GM21723 (cell line): ENCODE results near the gene OR10Z1.

Experiments
- ATAC-seq: cut with Tn5 transposase; IDR thresholded peaks from one replicate; pipeline ENCODE4 v1.9.1; 2021; ENCODE audit warnings: mild to moderate bottlenecking, moderate library complexity; ENCODE audit not compliant: unreplicated experiment

The OR10Z1 gene, protein sequence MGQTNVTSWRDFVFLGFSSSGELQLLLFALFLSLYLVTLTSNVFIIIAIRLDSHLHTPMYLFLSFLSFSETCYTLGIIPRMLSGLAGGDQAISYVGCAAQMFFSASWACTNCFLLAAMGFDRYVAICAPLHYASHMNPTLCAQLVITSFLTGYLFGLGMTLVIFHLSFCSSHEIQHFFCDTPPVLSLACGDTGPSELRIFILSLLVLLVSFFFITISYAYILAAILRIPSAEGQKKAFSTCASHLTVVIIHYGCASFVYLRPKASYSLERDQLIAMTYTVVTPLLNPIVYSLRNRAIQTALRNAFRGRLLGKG

GRCh38 chr1:158604968-158605367 is at the start of gene OR10Z1:
OR10Z1 (plus strand) TSS chr1:158605268; CDS start chr1:158606439, 1,171 bp downstream.
- ATAC-seq: no peak

DNA sequence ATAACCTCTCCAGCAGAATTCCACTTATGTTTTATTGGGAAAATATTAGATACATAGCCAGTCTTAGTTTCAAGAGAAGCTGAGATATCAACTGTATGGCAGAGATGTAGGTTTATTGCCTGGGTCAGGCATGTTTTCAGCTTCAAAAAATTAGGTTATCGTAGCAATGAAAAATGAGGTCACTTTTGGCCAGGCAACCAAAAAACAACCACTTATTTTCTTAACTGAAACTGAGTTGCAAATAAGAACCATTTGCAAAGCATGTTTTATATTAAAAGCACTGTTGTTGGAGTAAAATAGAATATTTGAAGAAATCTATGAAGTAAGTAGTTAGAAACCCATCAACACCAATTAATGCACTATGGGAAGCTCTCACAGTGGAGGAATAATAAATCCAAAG is 45.4 kb upstream of the OR10Z1 start:
- no peak for ATAC-seq

- ATAC-seq: no peak
These were observed 41.2 kb upstream of the OR10Z1 start for GRCh38 chr1:158563853-158564252.

GRCh38 chr1:158564608-158565007 is 40.5 kb upstream of the OR10Z1 start:
- no peak for ATAC-seq

DNA sequence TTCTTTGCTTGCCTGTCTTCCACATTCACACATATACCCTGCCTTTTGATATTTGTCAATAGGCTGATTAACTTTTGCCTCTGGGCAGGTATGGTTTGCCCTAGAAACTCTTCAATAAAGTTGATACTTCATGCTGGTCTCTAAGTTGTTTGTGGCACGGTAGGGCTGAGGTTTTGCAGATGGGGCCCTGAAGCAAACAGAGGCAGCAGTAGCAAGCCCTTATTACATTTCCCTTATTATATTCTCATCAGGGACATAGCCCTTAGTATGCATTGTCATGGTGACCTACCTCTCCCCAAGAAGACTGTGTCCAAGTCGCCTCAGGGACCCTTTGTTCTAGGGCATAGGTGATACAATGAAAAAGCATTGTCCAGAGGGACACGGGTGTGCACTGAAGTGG is 34.6 kb upstream of the OR10Z1 start, which contains the start of gene OR6P1:
TSS of gene OR6P1 (minus strand) at position 101 of the 400 bp plus-strand sequence. CDS start 6,976 bp downstream, outside the sequence.
- ATAC-seq: no peak

GRCh38 chr1:158572226-158572625 is 32.8 kb upstream of the OR10Z1 start:
- no peak for ATAC-seq

GRCh38 chr1:158577561-158577960 is 27.5 kb upstream of the OR10Z1 start:
- ATAC-seq: no peak

GRCh38 chr1:158579733-158580132 is 25.3 kb upstream of the OR10Z1 start, which contains the start of gene OR10X1:
OR10X1 (minus strand) TSS chr1:158579899; CDS start chr1:158579899, 0 bp downstream.
- no peak for ATAC-seq

DNA sequence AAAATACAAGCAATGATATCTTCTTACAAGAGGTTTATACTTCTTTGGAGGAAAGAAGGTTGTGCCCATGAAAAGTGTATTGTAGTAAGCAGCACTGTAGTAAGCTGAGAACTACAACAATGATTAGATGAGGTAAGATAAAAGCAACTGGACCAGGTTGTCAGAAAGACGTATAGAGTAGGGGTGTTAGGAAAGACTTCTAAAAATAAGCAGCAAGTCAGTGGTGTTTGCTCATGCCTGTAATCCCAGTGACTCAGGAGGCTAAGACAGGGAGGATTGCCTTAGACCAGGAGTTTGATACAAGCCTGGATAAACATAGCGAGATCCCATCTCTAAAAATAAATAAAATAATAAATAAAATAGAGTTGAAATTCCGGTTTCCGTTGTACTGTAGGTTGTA is 21.1 kb upstream of the OR10Z1 start:
- no peak for ATAC-seq

DNA sequence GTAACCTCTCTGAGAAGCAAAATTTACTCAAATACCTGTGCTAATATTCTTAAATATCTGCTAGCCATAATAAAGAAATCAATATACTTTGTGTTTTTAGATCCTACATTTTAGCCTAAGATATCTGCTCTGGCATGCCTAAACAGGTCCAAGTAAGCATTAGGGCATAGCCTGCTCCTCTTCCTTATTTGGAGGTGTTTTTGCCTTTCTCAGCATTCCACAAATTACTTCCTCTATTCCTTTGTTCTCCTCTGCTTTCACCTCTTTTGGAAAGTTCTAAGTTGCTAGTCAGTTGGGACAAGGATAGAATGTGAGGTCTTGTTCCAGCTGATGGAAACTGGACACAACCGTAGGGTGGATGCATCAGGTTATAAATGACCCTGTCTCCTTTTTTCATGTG is 18.1 kb upstream of the OR10Z1 start:
- ATAC-seq: no peak

GRCh38 chr1:158600735-158601134 is 4.3 kb upstream of the OR10Z1 start:
- ATAC-seq: no peak

DNA sequence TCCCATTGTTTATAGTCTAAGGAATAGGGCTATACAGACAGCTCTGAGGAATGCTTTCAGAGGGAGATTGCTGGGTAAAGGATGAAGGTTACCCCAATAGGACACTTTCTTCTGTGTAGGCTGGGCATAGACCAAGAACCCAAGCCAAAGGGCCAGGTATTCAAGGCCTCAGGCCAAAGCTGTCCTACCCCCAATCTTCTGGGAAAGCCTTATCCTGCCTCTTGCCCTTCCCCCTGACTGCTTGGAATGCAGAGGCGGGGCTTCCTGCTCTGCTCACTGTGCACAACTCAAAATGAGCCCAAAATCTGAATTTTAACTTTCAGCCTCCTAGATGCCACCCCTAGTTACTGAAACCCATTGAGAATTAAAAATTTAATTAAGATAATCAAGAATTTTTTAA is 2.2 kb downstream of the OR10Z1 start:
- no peak for ATAC-seq

- no peak for ATAC-seq
These were observed 6.8 kb downstream of the OR10Z1 start for GRCh38 chr1:158611916-158612315.

GRCh38 chr1:158613764-158614163 is 8.7 kb downstream of the OR10Z1 start:
- no peak for ATAC-seq

DNA sequence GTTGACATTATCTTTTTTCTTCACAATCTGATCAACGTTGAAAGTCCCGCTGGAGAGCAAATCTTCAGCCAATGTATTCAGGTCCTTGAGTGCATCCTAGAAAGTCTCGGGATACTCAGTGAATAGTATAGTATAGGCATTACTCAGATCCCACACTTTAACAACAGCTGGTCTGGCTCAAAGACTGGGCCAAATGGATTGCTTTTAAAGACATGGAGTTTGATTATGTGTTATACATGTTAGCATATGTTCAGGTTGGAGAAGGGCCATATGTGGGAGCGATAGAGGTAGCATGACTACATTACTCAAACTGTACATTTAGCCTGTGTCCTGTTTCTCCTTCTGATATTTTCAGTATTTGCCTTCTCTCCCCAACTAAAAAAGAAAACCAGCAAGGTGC is 33.1 kb downstream of the OR10Z1 start:
- ATAC-seq: no peak

- no peak for ATAC-seq
These were observed 33.8 kb downstream of the OR10Z1 start for GRCh38 chr1:158638904-158639303.

GRCh38 chr1:158644449-158644848 is 39.4 kb downstream of the OR10Z1 start:
- no peak for ATAC-seq

DNA sequence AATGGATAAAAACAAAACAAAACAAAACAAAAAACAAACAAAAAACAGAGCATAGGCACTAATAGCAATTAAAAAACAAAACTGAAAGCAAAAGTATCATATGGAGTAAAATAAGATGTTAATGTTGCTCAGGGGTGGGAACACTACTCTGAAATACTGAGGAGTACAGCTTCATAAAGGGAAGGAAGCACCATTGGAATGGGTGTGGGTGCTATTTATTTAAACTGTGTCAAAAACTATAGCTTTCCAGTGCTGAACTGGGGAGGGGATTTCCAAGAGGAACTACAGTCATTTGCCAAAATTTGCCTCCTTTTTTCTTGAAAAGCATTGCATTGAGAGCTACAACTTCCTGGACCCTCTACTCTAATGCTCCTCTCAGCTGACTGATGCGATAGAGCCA is 41.4 kb downstream of the OR10Z1 start:
- no peak for ATAC-seq

GRCh38 chr1:158649052-158649451 is 44.0 kb downstream of the OR10Z1 start:
- ATAC-seq: no peak

DNA sequence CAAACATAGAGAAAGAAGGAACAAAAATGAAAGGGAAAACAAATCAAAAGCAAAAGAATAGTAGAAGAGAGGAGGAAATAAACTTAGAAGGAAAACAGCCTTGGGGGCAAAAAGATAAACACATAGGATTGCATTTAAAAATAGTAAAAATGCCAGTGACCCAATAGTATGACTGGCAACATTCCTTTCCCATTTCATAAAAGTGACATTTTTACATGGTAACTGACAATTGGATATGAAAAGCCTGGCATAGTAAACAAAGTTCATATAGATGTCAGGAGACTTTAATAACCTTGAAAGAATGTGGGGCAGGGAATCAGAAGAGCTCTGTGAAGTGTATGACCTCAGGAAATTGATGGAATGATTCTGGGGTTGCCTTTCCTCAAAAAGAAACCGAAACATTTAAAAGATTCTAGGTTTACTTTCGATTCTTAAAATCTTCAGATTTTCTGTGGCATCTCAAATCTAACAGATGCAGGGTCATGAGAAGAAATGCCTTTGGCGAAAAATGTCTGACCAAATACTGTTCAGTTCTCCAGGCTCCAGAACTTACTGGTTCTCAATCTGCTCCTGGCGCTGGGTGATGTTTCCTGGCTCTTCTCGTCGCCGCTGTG is 47.8 kb downstream of the OR10Z1 start:
- no peak for ATAC-seq

- ATAC-seq: no peak
These were observed 49.0 kb downstream of the OR10Z1 start for GRCh38 chr1:158654086-158654485.

GRCh38 chr1:158654571-158654970 is 49.5 kb downstream of the OR10Z1 start:
- ATAC-seq: no peak
